22Rv1 (cell line): Measurements from ENCODE around the gene TM4SF18.

Source experiments
- ZFX ChIP-seq: fragments of 450-650 bp; IDR thresholded peaks from 2 replicates; pipeline ENCODE4 v1.6.1; 2017; ENCODE audit warnings: antibody characterized with exemption, borderline replicate concordance
- TF ChIP-seq, protein P1 (sequence below): fragments of 450-650 bp; IDR thresholded peaks from 2 replicates; pipeline ENCODE4 v1.5.1; 2017; ENCODE audit warnings: mild to moderate bottlenecking

DNA sequence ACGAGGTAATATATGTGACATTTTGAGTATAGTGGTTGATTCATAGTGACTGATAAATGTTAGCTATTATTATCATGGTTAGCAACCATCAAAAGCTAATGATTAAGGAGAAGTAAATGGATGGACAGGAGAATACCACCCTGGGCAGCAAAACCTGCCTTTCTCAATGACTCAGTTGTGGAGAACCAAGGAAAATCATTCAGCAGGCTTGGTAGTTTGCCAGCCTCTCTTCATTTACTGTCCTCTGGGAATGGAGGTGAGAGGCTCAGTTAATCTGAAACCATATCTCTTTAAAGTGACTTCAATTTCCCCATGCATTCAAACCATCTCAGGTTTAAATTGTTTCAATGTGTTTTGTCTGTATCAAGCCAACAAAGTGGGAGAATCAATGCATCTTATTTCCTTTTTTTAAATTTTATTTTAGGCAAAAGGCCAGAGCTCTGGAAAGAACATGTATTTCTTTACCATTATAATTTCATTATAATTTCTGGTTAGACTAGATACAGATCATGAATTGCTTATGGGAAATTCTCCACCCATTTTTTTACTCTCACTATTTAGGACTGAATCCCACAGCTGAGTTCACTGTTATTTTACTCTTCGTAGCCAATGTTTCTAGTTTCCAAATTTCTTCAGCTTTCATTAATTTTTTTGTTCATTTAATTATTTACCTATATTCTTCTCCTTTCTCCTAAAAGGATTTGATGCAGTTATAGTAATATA lies 2.7 kb downstream of the TM4SF18 start:
- TF ChIP-seq, protein P1, sequence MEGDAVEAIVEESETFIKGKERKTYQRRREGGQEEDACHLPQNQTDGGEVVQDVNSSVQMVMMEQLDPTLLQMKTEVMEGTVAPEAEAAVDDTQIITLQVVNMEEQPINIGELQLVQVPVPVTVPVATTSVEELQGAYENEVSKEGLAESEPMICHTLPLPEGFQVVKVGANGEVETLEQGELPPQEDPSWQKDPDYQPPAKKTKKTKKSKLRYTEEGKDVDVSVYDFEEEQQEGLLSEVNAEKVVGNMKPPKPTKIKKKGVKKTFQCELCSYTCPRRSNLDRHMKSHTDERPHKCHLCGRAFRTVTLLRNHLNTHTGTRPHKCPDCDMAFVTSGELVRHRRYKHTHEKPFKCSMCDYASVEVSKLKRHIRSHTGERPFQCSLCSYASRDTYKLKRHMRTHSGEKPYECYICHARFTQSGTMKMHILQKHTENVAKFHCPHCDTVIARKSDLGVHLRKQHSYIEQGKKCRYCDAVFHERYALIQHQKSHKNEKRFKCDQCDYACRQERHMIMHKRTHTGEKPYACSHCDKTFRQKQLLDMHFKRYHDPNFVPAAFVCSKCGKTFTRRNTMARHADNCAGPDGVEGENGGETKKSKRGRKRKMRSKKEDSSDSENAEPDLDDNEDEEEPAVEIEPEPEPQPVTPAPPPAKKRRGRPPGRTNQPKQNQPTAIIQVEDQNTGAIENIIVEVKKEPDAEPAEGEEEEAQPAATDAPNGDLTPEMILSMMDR = no peak
- TF ChIP-seq ZFX = no peak
